DND-41 (cell line): Measurements from ENCODE around the gene MYCBP2.

Source experiments
- ATAC-seq: fragments of 200-7000 bp; cut with Tn5 transposase; 3 replicates; pipeline ENCODE4 v1.9.1; 2021; ENCODE audit warnings: low read depth; ENCODE audit not compliant: insufficient read depth
- DNase-seq: peaks from one replicate; pipeline ENCODE4 v3.0.0-alpha.2; 2020
- H2AFZ ChIP-seq: 2 replicates; pipeline ENCODE4 v1.6.0; 2012; ENCODE audit warnings: low read depth, low read length
- H3K27ac ChIP-seq: 2 replicates; pipeline ENCODE4 v1.5.1; 2012; ENCODE audit warnings: low read length, inconsistent platforms
- H3K27me3 ChIP-seq: fragments of 200-600 bp; sonication (generic); 2 replicates; pipeline ENCODE4 v1.6.0; 2012; ENCODE audit warnings: low read length, mild to moderate bottlenecking, inconsistent platforms; ENCODE audit not compliant: insufficient read depth, poor library complexity
- H3K36me3 ChIP-seq: 2 replicates; pipeline ENCODE4 v1.5.1; 2012; ENCODE audit warnings: low read length, inconsistent platforms; ENCODE audit not compliant: insufficient read depth
- H3K4me1 ChIP-seq: 2 replicates; pipeline ENCODE4 v1.5.1; 2012; ENCODE audit warnings: mild to moderate bottlenecking, low read length; ENCODE audit not compliant: insufficient read depth
- H3K4me2 ChIP-seq: 2 replicates; pipeline ENCODE4 v1.6.0; 2012; ENCODE audit warnings: mild to moderate bottlenecking, moderate library complexity, low read length, inconsistent platforms; ENCODE audit not compliant: insufficient read depth
- H3K4me3 ChIP-seq, 2 experiments: fragments of 200-600 bp in 1 of 2; shearing (Covaris generic) in 1 of 2; 2 replicates each; pipeline ENCODE4 v1.5.1; 2012 to 2016; ENCODE audit warnings: inconsistent platforms in 2 of 2, low read length in 2 of 2, mild to moderate bottlenecking in 2 of 2, low read depth in 1 of 2, moderate library complexity in 1 of 2
- H3K79me2 ChIP-seq: 2 replicates; pipeline ENCODE4 v1.6.0; 2012; ENCODE audit warnings: low read length, inconsistent platforms; ENCODE audit not compliant: insufficient read depth
- H3K9ac ChIP-seq: 2 replicates; pipeline ENCODE4 v1.6.0; 2012; ENCODE audit warnings: low read depth, mild to moderate bottlenecking, inconsistent platforms, low read length, moderate library complexity
- H3K9me3 ChIP-seq: 2 replicates; pipeline ENCODE4 v1.5.1; 2012; ENCODE audit warnings: low read length, moderate library complexity, mild to moderate bottlenecking, inconsistent platforms; ENCODE audit not compliant: insufficient read depth, severe bottlenecking
- H4K20me1 ChIP-seq: 2 replicates; pipeline ENCODE4 v1.6.0; 2012; ENCODE audit warnings: low read length; ENCODE audit not compliant: insufficient read depth
- EZH2 ChIP-seq: IDR thresholded peaks from 3 replicates; pipeline ENCODE4 v1.6.1; 2012; ENCODE audit warnings: borderline replicate concordance, low read depth, mild to moderate bottlenecking, moderate library complexity, low read length, inconsistent platforms; ENCODE audit not compliant: severe bottlenecking
- TF ChIP-seq, protein P1 (sequence below): IDR thresholded peaks from 2 replicates; pipeline ENCODE4 v1.5.1; 2012; ENCODE audit warnings: borderline replicate concordance, low read length, moderate library complexity, mild to moderate bottlenecking; ENCODE audit not compliant: poor library complexity, severe bottlenecking; ENCODE audit errors: extremely low read depth

The MYCBP2 gene

DNA sequence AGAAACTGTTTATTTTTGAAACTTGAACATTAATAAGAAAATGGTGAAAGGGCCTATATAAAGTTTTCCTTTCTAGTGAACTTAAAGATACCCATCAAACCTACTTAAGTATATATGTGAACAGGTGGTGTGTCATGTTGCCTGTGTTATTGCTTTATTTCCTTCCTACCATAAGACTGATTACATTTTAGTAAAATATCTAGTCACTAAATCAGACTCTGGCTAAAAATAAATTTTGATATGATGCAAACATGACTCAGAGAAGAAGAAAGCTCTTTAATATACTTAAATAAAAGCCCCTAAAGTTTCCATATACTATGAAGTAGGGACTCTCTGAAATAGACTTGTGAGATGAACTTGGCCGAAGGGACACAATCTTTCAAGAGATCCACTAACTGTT lies 264.8 kb downstream of the MYCBP2 start:
- no peak for TF ChIP-seq EZH2
- TF ChIP-seq, protein P1, sequence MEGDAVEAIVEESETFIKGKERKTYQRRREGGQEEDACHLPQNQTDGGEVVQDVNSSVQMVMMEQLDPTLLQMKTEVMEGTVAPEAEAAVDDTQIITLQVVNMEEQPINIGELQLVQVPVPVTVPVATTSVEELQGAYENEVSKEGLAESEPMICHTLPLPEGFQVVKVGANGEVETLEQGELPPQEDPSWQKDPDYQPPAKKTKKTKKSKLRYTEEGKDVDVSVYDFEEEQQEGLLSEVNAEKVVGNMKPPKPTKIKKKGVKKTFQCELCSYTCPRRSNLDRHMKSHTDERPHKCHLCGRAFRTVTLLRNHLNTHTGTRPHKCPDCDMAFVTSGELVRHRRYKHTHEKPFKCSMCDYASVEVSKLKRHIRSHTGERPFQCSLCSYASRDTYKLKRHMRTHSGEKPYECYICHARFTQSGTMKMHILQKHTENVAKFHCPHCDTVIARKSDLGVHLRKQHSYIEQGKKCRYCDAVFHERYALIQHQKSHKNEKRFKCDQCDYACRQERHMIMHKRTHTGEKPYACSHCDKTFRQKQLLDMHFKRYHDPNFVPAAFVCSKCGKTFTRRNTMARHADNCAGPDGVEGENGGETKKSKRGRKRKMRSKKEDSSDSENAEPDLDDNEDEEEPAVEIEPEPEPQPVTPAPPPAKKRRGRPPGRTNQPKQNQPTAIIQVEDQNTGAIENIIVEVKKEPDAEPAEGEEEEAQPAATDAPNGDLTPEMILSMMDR, result no peak

DNA sequence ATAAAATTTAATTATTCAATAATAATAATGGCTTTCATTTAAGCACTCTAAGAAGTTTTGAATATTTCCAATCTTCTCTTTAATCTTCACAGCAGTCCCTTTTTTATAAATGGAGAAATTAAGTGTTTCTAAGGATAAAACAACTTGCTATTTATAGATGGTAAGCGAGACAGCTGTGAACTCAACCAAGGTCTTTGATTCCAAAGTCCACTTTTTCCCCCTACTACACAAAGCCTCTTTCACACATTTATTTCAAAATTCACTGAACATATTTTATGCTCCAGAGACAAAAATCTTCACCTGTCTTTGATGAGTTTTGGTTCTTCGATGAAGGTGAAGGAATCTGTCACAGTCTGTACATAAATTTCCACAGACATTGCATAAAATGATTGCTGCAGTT lies 265.5 kb downstream of the MYCBP2 start:
- TF ChIP-seq EZH2, result no peak
- TF ChIP-seq, protein P1, result no peak
- Histone ChIP-seq H4K20me1 (no peaks in the 10 kb centered on the region), H2AFZ (no peak overlapping the region), H3K36me3 (peaks cover 83% of the 10 kb centered on the region), H3K27ac (no peak overlapping the region), H3K79me2 (no peaks in the 10 kb centered on the region), H3K27me3 (no peaks in the 10 kb centered on the region), H3K4me1 (no peaks in the 10 kb centered on the region), H3K4me2 (no peak overlapping the region), H3K9me3 (no peaks in the 10 kb centered on the region), H3K4me3 (no peak overlapping the region), H3K9ac (no peak overlapping the region)
- ATAC-seq, result no peak
- DNase-seq, result no peak

More for the DNA sequence above, 264.8 kb downstream of the MYCBP2 start:
- no peak for ATAC-seq
- Histone ChIP-seq H3K27ac (no peak overlapping the region), H3K4me3 (no peak overlapping the region), H3K36me3 (peaks cover 81% of the 10 kb centered on the region), H4K20me1 (no peaks in the 10 kb centered on the region), H3K4me2 (no peak overlapping the region), H3K79me2 (no peaks in the 10 kb centered on the region), H3K9ac (no peak overlapping the region), H3K4me1 (no peaks in the 10 kb centered on the region), H3K9me3 (no peaks in the 10 kb centered on the region), H2AFZ (no peak overlapping the region), H3K27me3 (no peaks in the 10 kb centered on the region)
- DNase-seq, result no peak

DNA sequence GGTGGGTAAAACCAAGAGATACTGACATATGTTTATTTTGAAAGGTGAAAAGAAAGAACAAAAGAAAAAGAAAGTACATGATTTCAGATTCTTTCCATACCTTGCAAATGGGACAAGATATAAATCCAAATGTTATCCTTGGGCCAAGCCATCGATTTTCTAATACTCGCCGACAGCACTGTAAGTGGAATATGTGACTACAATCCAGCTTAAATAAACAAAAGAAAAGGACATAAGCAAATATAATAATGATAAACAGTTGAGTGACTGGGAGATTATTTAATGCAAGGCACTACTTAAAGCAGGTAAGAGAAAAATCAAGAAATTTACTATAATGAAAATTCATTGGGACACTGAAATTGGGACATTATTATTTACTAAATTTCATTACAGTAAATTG lies 270.0 kb downstream of the MYCBP2 start:
- Histone ChIP-seq H4K20me1 (no peaks in the 10 kb centered on the region), H3K27ac (no peak overlapping the region), H2AFZ (no peak overlapping the region), H3K9me3 (no peaks in the 10 kb centered on the region), H3K4me1 (no peaks in the 10 kb centered on the region), H3K27me3 (no peaks in the 10 kb centered on the region), H3K9ac (no peak overlapping the region), H3K4me2 (no peak overlapping the region), H3K4me3 (no peak overlapping the region), H3K36me3 (peaks cover 85% of the 10 kb centered on the region), H3K79me2 (no peaks in the 10 kb centered on the region)
- DNase-seq, result no peak
- TF ChIP-seq EZH2, result no peak
- no peak for ATAC-seq

DNA sequence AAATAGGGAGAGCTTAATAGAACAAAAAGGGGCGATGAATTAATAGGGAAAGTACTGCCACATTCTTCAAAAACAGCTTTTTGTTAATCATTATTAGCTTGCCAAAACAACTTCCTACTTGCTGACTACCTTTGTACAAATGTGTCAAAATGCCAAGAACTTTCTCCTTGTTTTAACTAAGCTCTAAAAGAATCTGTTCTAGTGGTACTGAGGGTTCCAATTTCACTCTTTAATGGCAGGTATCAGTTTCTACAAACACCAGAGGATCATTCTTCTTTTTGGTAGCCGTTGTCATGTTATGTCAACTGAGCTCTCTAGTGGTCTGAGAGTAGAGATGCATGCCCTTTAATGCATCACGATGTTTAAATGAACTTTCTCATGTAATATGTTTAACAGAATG lies 270.5 kb downstream of the MYCBP2 start:
- H3K4me3 ChIP-seq, result no peak overlapping the region
- peaks cover 83% of the 10 kb centered on the region for H3K36me3 ChIP-seq

More for the DNA sequence above, 270.5 kb downstream of the MYCBP2 start:
- ATAC-seq (no peak), DNase-seq (no peak)
- no peak overlapping the region for H3K4me2 ChIP-seq
- no peak overlapping the region for H2AFZ ChIP-seq
- H3K27ac ChIP-seq, result no peak overlapping the region
- no peaks in the 10 kb centered on the region for H4K20me1 ChIP-seq
- no peaks in the 10 kb centered on the region for H3K4me1 ChIP-seq
- H3K79me2 ChIP-seq, result no peaks in the 10 kb centered on the region
- H3K27me3 ChIP-seq, result no peaks in the 10 kb centered on the region
- H3K9ac ChIP-seq, result no peak overlapping the region
- no peaks in the 10 kb centered on the region for H3K9me3 ChIP-seq
- TF ChIP-seq EZH2, result no peak
- TF ChIP-seq, protein P1, result no peak
